Neutrophil (primary cell): Measurements from ENCODE around the gene EBPL.

Experiments
- H3K27ac ChIP-seq: fragments of 200-600 bp; sonication (generic); 2 replicates; pipeline ENCODE4 v1.5.1; 2016; ENCODE audit warnings: mild to moderate bottlenecking, moderate library complexity
- H3K27me3 ChIP-seq: fragments of 200-600 bp; sonication (generic); 2 replicates; pipeline ENCODE4 v1.6.0; 2016; ENCODE audit warnings: mild to moderate bottlenecking
- H3K36me3 ChIP-seq: fragments of 200-600 bp; sonication (generic); 2 replicates; pipeline ENCODE4 v1.5.1; 2017
- H3K4me1 ChIP-seq, 2 experiments: fragments of 200-600 bp in 1 of 2; sonication (generic) in 1 of 2; 1 replicate in 1 of 2; 2 replicates in 1 of 2; pipeline versions ENCODE4 v1.5.1 to v1.6.1; 2013 to 2016; ENCODE audit warnings: low read depth in 1 of 2, low read length in 1 of 2, mild to moderate bottlenecking in 1 of 2, moderate library complexity in 1 of 2; ENCODE audit not compliant: control insufficient read depth in 1 of 2, insufficient read depth in 1 of 2
- H3K4me3 ChIP-seq, 2 experiments: fragments of 200-600 bp in 1 of 2; sonication (generic) in 1 of 2; 1 replicate in 1 of 2; 2 replicates in 1 of 2; pipeline ENCODE4 v1.5.1; 2013 to 2016; ENCODE audit warnings: low read depth in 1 of 2, low read length in 1 of 2, mild to moderate bottlenecking in 1 of 2, moderate library complexity in 1 of 2
- H3K9me3 ChIP-seq: fragments of 200-600 bp; sonication (generic); 2 replicates; pipeline ENCODE4 v1.5.1; 2016
- CTCF ChIP-seq: fragments of 200-600 bp; sonication (generic); IDR thresholded peaks from 2 replicates; pipeline ENCODE4 v1.5.1; 2016; ENCODE audit warnings: antibody characterized with exemption

EBPL gene

GRCh38 chr13:49632156-49632555 is 59.1 kb downstream of the EBPL start:
- peak overlapping the region; percentile 50 for H3K27ac ChIP-seq
- TF ChIP-seq CTCF, result no peak
- H3K9me3 ChIP-seq, result no peaks in the 10 kb centered on the region
- no peak overlapping the region for H3K4me3 ChIP-seq
- peaks cover 39% of the 10 kb centered on the region for H3K36me3 ChIP-seq
- peaks cover 80 to 81% of the 10 kb centered on the region in 2 experiments for H3K4me1 ChIP-seq
- no peaks in the 10 kb centered on the region for H3K27me3 ChIP-seq

DNA sequence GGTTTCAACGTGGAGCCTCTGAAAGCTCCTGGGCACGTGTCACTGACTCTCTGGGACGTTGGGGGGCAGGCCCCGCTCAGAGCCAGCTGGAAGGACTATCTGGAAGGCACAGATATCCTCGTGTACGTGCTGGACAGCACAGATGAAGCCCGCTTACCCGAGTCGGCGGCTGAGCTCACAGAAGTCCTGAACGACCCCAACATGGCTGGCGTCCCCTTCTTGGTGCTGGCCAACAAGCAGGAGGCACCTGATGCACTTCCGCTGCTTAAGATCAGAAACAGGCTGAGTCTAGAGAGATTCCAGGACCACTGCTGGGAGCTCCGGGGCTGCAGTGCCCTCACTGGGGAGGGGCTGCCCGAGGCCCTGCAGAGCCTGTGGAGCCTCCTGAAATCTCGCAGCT is 60.7 kb downstream of the EBPL start:
- no peak for TF ChIP-seq CTCF
- peaks cover 69 to 71% of the 10 kb centered on the region in 2 experiments for H3K4me1 ChIP-seq
- H3K27ac ChIP-seq, result peak overlapping the region; percentile 89
- peak overlapping the region; percentile 84 to 86 for H3K4me3 ChIP-seq
- H3K27me3 ChIP-seq, result no peaks in the 10 kb centered on the region
- no peaks in the 10 kb centered on the region for H3K9me3 ChIP-seq
- H3K36me3 ChIP-seq, result peaks cover 26% of the 10 kb centered on the region

DNA sequence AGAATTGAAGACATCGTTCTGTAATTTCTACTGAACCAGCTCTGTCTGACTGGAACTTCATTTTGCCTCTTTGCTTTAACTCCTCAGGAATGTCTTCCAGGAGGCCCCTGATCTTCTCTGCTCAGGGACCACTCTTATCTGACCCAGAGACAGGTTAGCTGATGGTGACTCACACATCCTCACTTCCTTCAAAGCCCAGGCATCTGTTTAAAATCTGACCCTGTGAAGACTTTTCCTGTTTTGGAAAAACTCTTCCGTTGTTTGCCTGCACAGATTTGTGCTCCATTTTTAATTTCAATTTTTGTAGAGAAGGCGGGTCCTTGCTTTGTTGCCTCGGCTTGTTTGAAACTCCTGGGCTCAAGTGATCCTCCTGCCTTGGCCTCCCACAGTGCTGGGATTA is 61.3 kb downstream of the EBPL start:
- TF ChIP-seq CTCF, result no peak
- peak overlapping the region; percentile 84 to 86 for H3K4me3 ChIP-seq
- no peaks in the 10 kb centered on the region for H3K27me3 ChIP-seq
- peaks cover 26% of the 10 kb centered on the region for H3K36me3 ChIP-seq
- peaks cover 62 to 65% of the 10 kb centered on the region in 2 experiments for H3K4me1 ChIP-seq
- peak overlapping the region; percentile 89 for H3K27ac ChIP-seq
- no peaks in the 10 kb centered on the region for H3K9me3 ChIP-seq

- H3K9me3 ChIP-seq, result no peaks in the 10 kb centered on the region
Observed at GRCh38 chr13:49629196-49629938, 61.9 kb downstream of the EBPL start.

DNA sequence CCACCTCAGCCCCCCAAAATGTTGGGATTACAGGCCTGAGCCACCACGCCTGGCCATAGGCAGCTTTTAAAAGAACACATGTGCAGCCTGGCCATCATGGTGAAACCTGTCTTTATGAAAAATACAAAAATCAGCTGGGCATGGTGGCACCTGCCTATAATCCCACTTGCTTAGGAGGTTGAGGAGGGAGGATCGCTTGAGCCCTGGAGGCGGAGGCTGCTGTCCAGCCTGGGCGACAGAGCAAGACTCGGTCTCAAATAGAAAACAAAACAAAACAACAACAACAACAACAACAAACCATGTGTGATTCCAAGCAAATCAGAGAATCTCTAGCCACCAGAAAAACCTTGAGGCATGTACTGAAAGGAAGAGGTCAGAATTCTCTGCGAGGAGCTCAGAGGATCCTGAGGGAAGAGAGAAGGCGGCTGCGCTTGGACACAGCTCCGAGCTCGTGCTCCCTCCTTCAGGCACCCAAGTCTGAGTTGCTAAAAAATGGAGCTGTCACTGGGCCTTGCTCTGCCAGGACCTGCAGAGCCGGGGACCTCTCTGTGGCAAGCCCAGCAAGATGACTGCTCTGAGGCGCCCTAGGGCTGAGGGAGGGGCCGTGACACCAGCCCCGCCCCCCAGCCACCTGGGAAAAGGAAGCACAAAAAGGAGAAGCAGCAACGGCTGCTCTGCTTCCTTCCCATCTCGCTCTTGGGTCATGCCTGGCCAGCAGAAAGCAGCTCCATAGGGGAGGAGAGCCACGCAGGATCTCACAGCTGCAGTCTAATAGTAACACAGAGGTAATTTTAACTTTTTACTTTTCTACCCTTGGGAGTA is 63.2 kb downstream of the EBPL start, which contains the start of gene ARL11:
TSS of gene ARL11 (plus strand) at position 677 of the 822 bp plus-strand sequence. CDS start 1,941 bp downstream, outside the sequence.
- H3K9me3 ChIP-seq, result no peaks in the 10 kb centered on the region
- H3K4me1 ChIP-seq, result peaks cover 45 to 48% of the 10 kb centered on the region in 2 experiments
- H3K36me3 ChIP-seq, result peaks cover 26% of the 10 kb centered on the region
- peak within 1 kb of the TSS; percentile 89 for H3K27ac ChIP-seq
- peak; percentile 23 for TF ChIP-seq CTCF
- H3K27me3 ChIP-seq, result no peaks in the 10 kb centered on the region
- peak within 1 kb of the TSS; percentile 84 to 86 for H3K4me3 ChIP-seq

More at GRCh38 chr13:49629196-49629938, 61.9 kb downstream of the EBPL start:
- Histone ChIP-seq H3K4me1 (peaks cover 58 to 60% of the 10 kb centered on the region in 2 experiments), H3K4me3 (peak overlapping the region; percentile 84 to 86), H3K27me3 (no peaks in the 10 kb centered on the region), H3K36me3 (peaks cover 26% of the 10 kb centered on the region), H3K27ac (peak overlapping the region; percentile 89)
- no peak for TF ChIP-seq CTCF
